ENCODE measurements around the gene SLC9A9.
"Not testable (repeated sequence)": the region's sequence is repeated elsewhere in the genome, so short reads cannot be mapped to it uniquely, and the experiment has no call there.

SLC9A9 gene

DNA sequence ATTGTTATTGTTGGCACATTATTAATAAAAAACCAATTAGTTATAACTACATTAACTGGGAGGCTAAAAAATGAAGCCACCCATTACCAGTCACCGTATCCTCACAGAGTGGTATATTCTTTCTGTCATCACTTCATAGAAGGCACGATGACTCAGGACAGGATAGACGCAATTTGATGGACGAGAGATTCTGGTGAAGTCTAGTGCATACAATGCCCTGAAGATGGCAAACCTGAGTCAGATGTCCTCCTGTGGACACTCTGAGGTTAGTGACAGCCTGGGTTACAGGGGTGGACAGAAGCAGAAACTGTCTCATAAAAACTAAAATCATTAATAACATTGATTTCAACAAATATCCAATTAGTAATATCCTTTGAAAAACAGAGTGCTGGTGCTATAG lies 150.3 kb downstream of the SLC9A9 start:
- Histone ChIP-seq H3K4me3 (ENCODE audit: low read depth, low read length) (no peak overlapping the region), H4K91ac (ENCODE audit: low read depth, low read length) (no peak overlapping the region), H2AK5ac (ENCODE audit: low read length) (no peak overlapping the region)

DNA sequence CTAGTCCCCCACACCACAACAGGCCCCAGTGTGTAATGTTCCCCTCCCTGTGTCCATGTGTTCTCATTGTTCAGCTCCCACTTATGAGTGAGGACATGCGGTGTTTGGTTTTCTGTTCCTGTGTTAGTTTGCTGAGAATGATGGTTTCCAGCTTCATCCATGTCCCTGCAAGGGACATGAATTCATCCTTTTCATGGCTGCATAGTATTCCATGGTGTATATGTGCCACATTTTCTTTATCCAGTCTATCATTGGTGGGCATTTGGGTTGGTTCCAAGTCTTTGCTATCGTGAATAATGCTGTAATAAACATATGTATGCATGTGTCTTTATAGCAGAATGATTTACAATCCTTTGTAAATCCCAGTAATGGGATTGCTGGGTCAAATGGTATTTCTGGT lies 152.9 kb downstream of the SLC9A9 start:
- not testable (repeated sequence) for H3K4me3 ChIP-seq (ENCODE audit: low read depth, low read length); H3K79me2 ChIP-seq (ENCODE audit: control insufficient read depth, insufficient read depth, low read length, poor library complexity); H3K4ac ChIP-seq (ENCODE audit: low read depth, low read length); H2BK12ac ChIP-seq (ENCODE audit: low read length); H3K79me1 ChIP-seq (ENCODE audit: low read length); H4K8ac ChIP-seq (ENCODE audit: low read depth, low read length); H3K9me3 ChIP-seq (ENCODE audit: insufficient read depth, low read depth, low read length); H2AFZ ChIP-seq (ENCODE audit: insufficient read depth, low read length, poor library complexity); H3K14ac ChIP-seq (ENCODE audit: low read length); H3K18ac ChIP-seq (ENCODE audit: low read length); H3K23ac ChIP-seq (ENCODE audit: low read length); H2BK5ac ChIP-seq (ENCODE audit: low read depth, low read length, poor library complexity); H3K27ac ChIP-seq (ENCODE audit: low read depth, low read length); H3K27me3 ChIP-seq (ENCODE audit: insufficient read depth, low read length); DNase-seq; H3K36me3 ChIP-seq (ENCODE audit: control insufficient read depth in 1 of 2, insufficient read depth in 2 of 2, low read length in 2 of 2); H4K12ac ChIP-seq (ENCODE audit: low read depth, low read length); H3K9ac ChIP-seq (ENCODE audit: low read length); H2BK120ac ChIP-seq (ENCODE audit: insufficient read depth, low read length, poor library complexity); H4K91ac ChIP-seq (ENCODE audit: low read depth, low read length); H3K4me2 ChIP-seq (ENCODE audit: low read length); H2AK5ac ChIP-seq (ENCODE audit: low read length); H3K4me1 ChIP-seq (ENCODE audit: control insufficient read depth in 1 of 2, insufficient read depth in 2 of 2, low read length in 2 of 2)
- WGBS (ENCODE audit: extremely low coverage, insufficient coverage, insufficient read length) = no CpG with 5 or more reads among the region's 2 CpGs

More for the DNA sequence above, 150.3 kb downstream of the SLC9A9 start:
- H3K27ac ChIP-seq (ENCODE audit: low read depth, low read length) = no peak overlapping the region
- H3K9ac ChIP-seq (ENCODE audit: low read length) = no peak overlapping the region
- no peaks in the 10 kb centered on the region for H3K36me3 ChIP-seq (ENCODE audit: control insufficient read depth in 1 of 2, insufficient read depth in 2 of 2, low read length in 2 of 2)
- no peak overlapping the region for H4K12ac ChIP-seq (ENCODE audit: low read depth, low read length)
- no peak overlapping the region for H3K18ac ChIP-seq (ENCODE audit: low read length)
- H3K4me1 ChIP-seq (ENCODE audit: control insufficient read depth in 1 of 2, insufficient read depth in 2 of 2, low read length in 2 of 2) = no peaks in the 10 kb centered on the region
- H3K4ac ChIP-seq (ENCODE audit: low read depth, low read length) = no peak overlapping the region
- H3K14ac ChIP-seq (ENCODE audit: low read length) = no peak overlapping the region
- H3K27me3 ChIP-seq (ENCODE audit: insufficient read depth, low read length) = no peaks in the 10 kb centered on the region
- H2BK5ac ChIP-seq (ENCODE audit: low read depth, low read length, poor library complexity) = no peak overlapping the region
- H2BK12ac ChIP-seq (ENCODE audit: low read length) = no peak overlapping the region
- no peak overlapping the region for H2BK120ac ChIP-seq (ENCODE audit: insufficient read depth, low read length, poor library complexity)
- H2AFZ ChIP-seq (ENCODE audit: insufficient read depth, low read length, poor library complexity) = no peak overlapping the region
- no peak overlapping the region for H3K23ac ChIP-seq (ENCODE audit: low read length)
- no peak overlapping the region for H4K8ac ChIP-seq (ENCODE audit: low read depth, low read length)
- no peaks in the 10 kb centered on the region for H3K79me2 ChIP-seq (ENCODE audit: control insufficient read depth, insufficient read depth, low read length, poor library complexity)
- no peaks in the 10 kb centered on the region for H3K9me3 ChIP-seq (ENCODE audit: insufficient read depth, low read depth, low read length)
- DNase-seq = no peak
- no peak overlapping the region for H3K4me2 ChIP-seq (ENCODE audit: low read length)
- WGBS (ENCODE audit: extremely low coverage, insufficient coverage, insufficient read length) = no CpG with 5 or more reads among the region's 4 CpGs
- no peaks in the 10 kb centered on the region for H3K79me1 ChIP-seq (ENCODE audit: low read length)

DNA sequence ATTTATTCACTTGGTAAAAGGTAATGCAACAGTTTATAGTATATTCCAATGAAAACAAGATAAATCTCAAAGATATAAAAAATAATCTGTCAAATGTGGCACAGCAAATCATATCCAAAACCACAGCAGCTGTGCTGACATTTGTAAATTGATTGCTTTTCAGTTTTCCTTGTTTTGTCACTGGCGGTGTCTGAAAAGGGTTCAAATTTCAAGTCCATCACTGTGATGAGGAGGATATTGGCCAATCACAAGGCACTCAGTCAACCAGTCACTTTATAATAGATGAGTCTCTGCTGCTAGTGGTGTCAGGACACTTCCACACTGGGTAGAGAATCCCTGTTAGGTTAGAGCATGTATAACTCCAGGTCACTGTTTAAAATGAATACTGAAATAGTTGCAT lies 154.8 kb downstream of the SLC9A9 start:
- no peak overlapping the region for H3K4me2 ChIP-seq (ENCODE audit: low read length)
- no peak overlapping the region for H4K12ac ChIP-seq (ENCODE audit: low read depth, low read length)
- H2BK120ac ChIP-seq (ENCODE audit: insufficient read depth, low read length, poor library complexity) = no peak overlapping the region
- no peaks in the 10 kb centered on the region for H3K79me1 ChIP-seq (ENCODE audit: low read length)
- H3K79me2 ChIP-seq (ENCODE audit: control insufficient read depth, insufficient read depth, low read length, poor library complexity) = no peaks in the 10 kb centered on the region
- no peak overlapping the region for H3K9ac ChIP-seq (ENCODE audit: low read length)
- H2BK5ac ChIP-seq (ENCODE audit: low read depth, low read length, poor library complexity) = no peak overlapping the region
- H3K14ac ChIP-seq (ENCODE audit: low read length) = no peak overlapping the region
- H4K8ac ChIP-seq (ENCODE audit: low read depth, low read length) = no peak overlapping the region
- no peak overlapping the region for H3K27ac ChIP-seq (ENCODE audit: low read depth, low read length)
- no peak overlapping the region for H2AFZ ChIP-seq (ENCODE audit: insufficient read depth, low read length, poor library complexity)
- no peaks in the 10 kb centered on the region for H3K27me3 ChIP-seq (ENCODE audit: insufficient read depth, low read length)
- no peak overlapping the region for H2BK12ac ChIP-seq (ENCODE audit: low read length)
- WGBS (ENCODE audit: extremely low coverage, insufficient coverage, insufficient read length) = no CpG with 5 or more reads among the region's 1 CpG
- DNase-seq = no peak
- no peak overlapping the region for H3K4ac ChIP-seq (ENCODE audit: low read depth, low read length)
- H3K36me3 ChIP-seq (ENCODE audit: control insufficient read depth in 1 of 2, insufficient read depth in 2 of 2, low read length in 2 of 2) = no peaks in the 10 kb centered on the region
- no peak overlapping the region for H3K4me3 ChIP-seq (ENCODE audit: low read depth, low read length)
- H3K4me1 ChIP-seq (ENCODE audit: control insufficient read depth in 1 of 2, insufficient read depth in 2 of 2, low read length in 2 of 2) = no peaks in the 10 kb centered on the region
- no peak overlapping the region for H2AK5ac ChIP-seq (ENCODE audit: low read length)
- H3K18ac ChIP-seq (ENCODE audit: low read length) = no peak overlapping the region
- no peaks in the 10 kb centered on the region for H3K9me3 ChIP-seq (ENCODE audit: insufficient read depth, low read depth, low read length)
- no peak overlapping the region for H4K91ac ChIP-seq (ENCODE audit: low read depth, low read length)
- no peak overlapping the region for H3K23ac ChIP-seq (ENCODE audit: low read length)

DNA sequence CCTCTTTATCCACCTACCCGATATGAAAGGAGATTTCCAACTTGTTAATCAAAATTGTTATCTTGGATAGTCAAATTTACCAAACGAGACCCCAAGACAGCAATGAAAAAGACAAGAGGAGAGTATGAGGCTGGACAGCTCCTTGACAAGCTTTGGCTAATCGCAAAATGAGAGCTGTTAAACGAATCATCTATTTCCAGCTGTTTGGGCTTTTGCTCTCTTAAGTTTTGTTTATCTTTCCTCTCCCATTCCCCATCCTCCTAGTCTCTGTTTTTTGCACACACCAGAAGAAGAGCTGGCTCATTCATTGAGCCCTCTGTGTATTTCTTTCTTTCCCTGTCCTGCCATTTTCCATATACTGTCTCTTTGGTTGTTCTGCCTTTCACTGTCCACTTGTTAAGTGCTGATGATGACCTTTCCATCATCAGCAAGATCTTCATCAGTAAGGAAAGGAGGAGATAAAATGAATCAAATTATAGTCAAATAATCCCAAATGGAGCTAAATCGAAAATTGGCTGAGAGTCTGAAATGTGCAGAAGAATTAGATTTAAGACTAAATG lies 161.6 kb downstream of the SLC9A9 start:
- H3K14ac ChIP-seq (ENCODE audit: low read length) = no peak overlapping the region
- H2AK5ac ChIP-seq (ENCODE audit: low read length) = no peak overlapping the region
- no peak overlapping the region for H2BK5ac ChIP-seq (ENCODE audit: low read depth, low read length, poor library complexity)
- H3K9me3 ChIP-seq (ENCODE audit: insufficient read depth, low read depth, low read length) = no peaks in the 10 kb centered on the region
- H3K4me3 ChIP-seq (ENCODE audit: low read depth, low read length) = no peak overlapping the region
- no peaks in the 10 kb centered on the region for H3K79me1 ChIP-seq (ENCODE audit: low read length)
- H2BK120ac ChIP-seq (ENCODE audit: insufficient read depth, low read length, poor library complexity) = no peak overlapping the region
- no peak overlapping the region for H4K12ac ChIP-seq (ENCODE audit: low read depth, low read length)
- H3K27me3 ChIP-seq (ENCODE audit: insufficient read depth, low read length) = no peaks in the 10 kb centered on the region
- no peak overlapping the region for H3K9ac ChIP-seq (ENCODE audit: low read length)
- H2AFZ ChIP-seq (ENCODE audit: insufficient read depth, low read length, poor library complexity) = no peak overlapping the region
- H3K23ac ChIP-seq (ENCODE audit: low read length) = no peak overlapping the region
- H2BK12ac ChIP-seq (ENCODE audit: low read length) = no peak overlapping the region
- H3K36me3 ChIP-seq (ENCODE audit: control insufficient read depth in 1 of 2, insufficient read depth in 2 of 2, low read length in 2 of 2) = no peaks in the 10 kb centered on the region
- no peaks in the 10 kb centered on the region for H3K79me2 ChIP-seq (ENCODE audit: control insufficient read depth, insufficient read depth, low read length, poor library complexity)
- H4K8ac ChIP-seq (ENCODE audit: low read depth, low read length) = no peak overlapping the region
- no peak overlapping the region for H3K4me2 ChIP-seq (ENCODE audit: low read length)
- H4K91ac ChIP-seq (ENCODE audit: low read depth, low read length) = no peak overlapping the region
- no peak overlapping the region for H3K18ac ChIP-seq (ENCODE audit: low read length)
- no peak overlapping the region for H3K4ac ChIP-seq (ENCODE audit: low read depth, low read length)
- no peak overlapping the region for H3K27ac ChIP-seq (ENCODE audit: low read depth, low read length)
- no CpG with 5 or more reads among the region's 5 CpGs for WGBS (ENCODE audit: extremely low coverage, insufficient coverage, insufficient read length)
- no peak for DNase-seq
- H3K4me1 ChIP-seq (ENCODE audit: control insufficient read depth in 1 of 2, insufficient read depth in 2 of 2, low read length in 2 of 2) = no peaks in the 10 kb centered on the region
